ENCODE results near the gene NR2C2AP. TPM values are rescaled to one million over a fixed set of nuclear protein-coding genes. Genes with fewer than 3 reads are reported as not detected.

Gene NR2C2AP
- total and polyA plus RNA-seq, 2 of the 13 experiments (the other 11 are each of a cell fraction or from before 2014, with no cell fraction given), result 12.2 to 26.8 TPM

DNA sequence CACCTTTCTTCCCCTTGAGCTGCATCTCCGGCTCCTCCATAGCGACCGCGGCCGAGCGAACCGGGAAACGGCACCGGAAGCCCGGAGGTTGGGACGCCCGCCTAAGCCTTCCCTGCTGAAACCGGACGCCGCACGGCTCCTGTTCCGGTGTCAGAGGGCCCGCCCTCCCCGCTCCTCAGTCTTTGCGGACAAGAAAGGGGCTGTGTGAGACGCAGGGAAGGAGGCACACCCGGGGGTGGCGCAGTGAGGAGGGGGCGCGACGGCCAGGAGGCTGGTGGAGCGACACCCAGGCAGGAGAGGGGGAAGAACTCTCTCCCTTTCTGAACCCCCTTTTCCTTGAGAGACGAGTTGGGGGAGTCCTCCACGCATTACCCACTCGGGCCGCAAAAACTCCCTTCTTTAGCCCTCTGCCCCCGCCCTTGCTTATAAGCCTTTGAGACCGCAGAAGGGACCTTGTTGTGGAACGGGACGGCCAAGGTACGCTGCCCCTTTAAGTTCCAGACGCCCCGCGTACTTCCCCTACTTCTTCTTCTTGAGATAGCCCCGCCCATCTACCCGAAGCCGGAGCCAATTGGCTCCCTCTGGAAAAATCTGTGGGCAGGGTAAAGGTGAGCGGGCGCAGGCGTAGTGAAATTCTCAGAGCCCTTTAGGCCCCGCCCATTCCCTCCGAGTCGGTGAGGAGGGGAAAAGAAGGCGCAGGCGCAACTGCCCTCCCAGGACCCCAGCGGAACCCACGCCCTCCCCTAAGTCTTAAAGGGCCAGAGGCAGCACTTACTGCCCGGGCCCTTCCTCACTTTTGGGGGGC, 10.9 kb downstream of the NR2C2AP start, which contains the start of the genes BORCS8 and RFXANK (continued):
- TF ChIP-seq, protein P1, sequence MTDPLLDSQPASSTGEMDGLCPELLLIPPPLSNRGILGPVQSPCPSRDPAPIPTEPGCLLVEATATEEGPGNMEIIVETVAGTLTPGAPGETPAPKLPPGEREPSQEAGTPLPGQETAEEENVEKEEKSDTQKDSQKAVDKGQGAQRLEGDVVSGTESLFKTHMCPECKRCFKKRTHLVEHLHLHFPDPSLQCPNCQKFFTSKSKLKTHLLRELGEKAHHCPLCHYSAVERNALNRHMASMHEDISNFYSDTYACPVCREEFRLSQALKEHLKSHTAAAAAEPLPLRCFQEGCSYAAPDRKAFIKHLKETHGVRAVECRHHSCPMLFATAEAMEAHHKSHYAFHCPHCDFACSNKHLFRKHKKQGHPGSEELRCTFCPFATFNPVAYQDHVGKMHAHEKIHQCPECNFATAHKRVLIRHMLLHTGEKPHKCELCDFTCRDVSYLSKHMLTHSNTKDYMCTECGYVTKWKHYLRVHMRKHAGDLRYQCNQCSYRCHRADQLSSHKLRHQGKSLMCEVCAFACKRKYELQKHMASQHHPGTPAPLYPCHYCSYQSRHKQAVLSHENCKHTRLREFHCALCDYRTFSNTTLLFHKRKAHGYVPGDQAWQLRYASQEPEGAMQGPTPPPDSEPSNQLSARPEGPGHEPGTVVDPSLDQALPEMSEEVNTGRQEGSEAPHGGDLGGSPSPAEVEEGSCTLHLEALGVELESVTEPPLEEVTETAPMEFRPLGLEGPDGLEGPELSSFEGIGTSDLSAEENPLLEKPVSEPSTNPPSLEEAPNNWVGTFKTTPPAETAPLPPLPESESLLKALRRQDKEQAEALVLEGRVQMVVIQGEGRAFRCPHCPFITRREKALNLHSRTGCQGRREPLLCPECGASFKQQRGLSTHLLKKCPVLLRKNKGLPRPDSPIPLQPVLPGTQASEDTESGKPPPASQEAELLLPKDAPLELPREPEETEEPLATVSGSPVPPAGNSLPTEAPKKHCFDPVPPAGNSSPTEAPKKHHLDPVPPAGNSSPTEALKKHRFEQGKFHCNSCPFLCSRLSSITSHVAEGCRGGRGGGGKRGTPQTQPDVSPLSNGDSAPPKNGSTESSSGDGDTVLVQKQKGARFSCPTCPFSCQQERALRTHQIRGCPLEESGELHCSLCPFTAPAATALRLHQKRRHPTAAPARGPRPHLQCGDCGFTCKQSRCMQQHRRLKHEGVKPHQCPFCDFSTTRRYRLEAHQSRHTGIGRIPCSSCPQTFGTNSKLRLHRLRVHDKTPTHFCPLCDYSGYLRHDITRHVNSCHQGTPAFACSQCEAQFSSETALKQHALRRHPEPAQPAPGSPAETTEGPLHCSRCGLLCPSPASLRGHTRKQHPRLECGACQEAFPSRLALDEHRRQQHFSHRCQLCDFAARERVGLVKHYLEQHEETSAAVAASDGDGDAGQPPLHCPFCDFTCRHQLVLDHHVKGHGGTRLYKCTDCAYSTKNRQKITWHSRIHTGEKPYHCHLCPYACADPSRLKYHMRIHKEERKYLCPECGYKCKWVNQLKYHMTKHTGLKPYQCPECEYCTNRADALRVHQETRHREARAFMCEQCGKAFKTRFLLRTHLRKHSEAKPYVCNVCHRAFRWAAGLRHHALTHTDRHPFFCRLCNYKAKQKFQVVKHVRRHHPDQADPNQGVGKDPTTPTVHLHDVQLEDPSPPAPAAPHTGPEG (CRISPR knock-in tag; IDR thresholded peaks at IDR 0.05), result peak; percentile 2; the same call in 1 of the 2 replicates
- peak; percentile 77 for TF ChIP-seq MTA1 (CRISPR knock-in tag; IDR thresholded peaks at IDR 0.05; ENCODE audit: borderline replicate concordance)
- TF ChIP-seq, protein P2, sequence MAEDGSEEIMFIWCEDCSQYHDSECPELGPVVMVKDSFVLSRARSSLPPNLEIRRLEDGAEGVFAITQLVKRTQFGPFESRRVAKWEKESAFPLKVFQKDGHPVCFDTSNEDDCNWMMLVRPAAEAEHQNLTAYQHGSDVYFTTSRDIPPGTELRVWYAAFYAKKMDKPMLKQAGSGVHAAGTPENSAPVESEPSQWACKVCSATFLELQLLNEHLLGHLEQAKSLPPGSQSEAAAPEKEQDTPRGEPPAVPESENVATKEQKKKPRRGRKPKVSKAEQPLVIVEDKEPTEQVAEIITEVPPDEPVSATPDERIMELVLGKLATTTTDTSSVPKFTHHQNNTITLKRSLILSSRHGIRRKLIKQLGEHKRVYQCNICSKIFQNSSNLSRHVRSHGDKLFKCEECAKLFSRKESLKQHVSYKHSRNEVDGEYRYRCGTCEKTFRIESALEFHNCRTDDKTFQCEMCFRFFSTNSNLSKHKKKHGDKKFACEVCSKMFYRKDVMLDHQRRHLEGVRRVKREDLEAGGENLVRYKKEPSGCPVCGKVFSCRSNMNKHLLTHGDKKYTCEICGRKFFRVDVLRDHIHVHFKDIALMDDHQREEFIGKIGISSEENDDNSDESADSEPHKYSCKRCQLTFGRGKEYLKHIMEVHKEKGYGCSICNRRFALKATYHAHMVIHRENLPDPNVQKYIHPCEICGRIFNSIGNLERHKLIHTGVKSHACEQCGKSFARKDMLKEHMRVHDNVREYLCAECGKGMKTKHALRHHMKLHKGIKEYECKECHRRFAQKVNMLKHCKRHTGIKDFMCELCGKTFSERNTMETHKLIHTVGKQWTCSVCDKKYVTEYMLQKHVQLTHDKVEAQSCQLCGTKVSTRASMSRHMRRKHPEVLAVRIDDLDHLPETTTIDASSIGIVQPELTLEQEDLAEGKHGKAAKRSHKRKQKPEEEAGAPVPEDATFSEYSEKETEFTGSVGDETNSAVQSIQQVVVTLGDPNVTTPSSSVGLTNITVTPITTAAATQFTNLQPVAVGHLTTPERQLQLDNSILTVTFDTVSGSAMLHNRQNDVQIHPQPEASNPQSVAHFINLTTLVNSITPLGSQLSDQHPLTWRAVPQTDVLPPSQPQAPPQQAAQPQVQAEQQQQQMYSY (CRISPR knock-in tag; IDR thresholded peaks at IDR 0.05), result no peak
- TF ChIP-seq ZNF263 (CRISPR knock-in tag; IDR thresholded peaks at IDR 0.05), result no peak
- TF ChIP-seq PLRG1 (conservative IDR thresholded peaks at IDR 0.05), result no peak
- TF ChIP-seq ZNF770 (CRISPR knock-in tag; IDR thresholded peaks at IDR 0.05), result peak; percentile 51; the same call in 1 of the 2 replicates
- TF ChIP-seq ZNF773 (CRISPR knock-in tag; IDR thresholded peaks at IDR 0.05; ENCODE audit: borderline replicate concordance), result no peak
- TF ChIP-seq HDAC2 (CRISPR knock-in tag; IDR thresholded peaks at IDR 0.05), result peak; percentile 87
- TF ChIP-seq ZNF296 (CRISPR knock-in tag; conservative IDR thresholded peaks at IDR 0.05), result no peak
- no peak; the same call in 1 of the 2 replicates for TF ChIP-seq ZNF232 (CRISPR knock-in tag; IDR thresholded peaks at IDR 0.05; ENCODE audit: borderline replicate concordance)
- no peak for TF ChIP-seq MAFF (IDR thresholded peaks at IDR 0.05; ENCODE audit: low read depth, low read length)
- no peak; the same call in 1 of the 2 replicates for TF ChIP-seq ZNF225 (CRISPR knock-in tag; IDR thresholded peaks at IDR 0.05)
- TF ChIP-seq SIX1 (CRISPR knock-in tag; IDR thresholded peaks at IDR 0.05; ENCODE audit: borderline replicate concordance), result no peak
- peak; percentile 96 for TF ChIP-seq ASH2L (IDR thresholded peaks at IDR 0.05; ENCODE audit: insufficient read length, low read depth, low read length)
- peak; percentile 80 for TF ChIP-seq ZNF274 (CRISPR knock-in tag; IDR thresholded peaks at IDR 0.05)
- no peak for TF ChIP-seq CEBPB (IDR thresholded peaks at IDR 0.05; ENCODE audit: borderline replicate concordance, low read depth, low read length)
- no peak for TF ChIP-seq NR1H2 (CRISPR knock-in tag; IDR thresholded peaks at IDR 0.05; ENCODE audit: borderline replicate concordance, low read depth)
- TF ChIP-seq RORA (CRISPR knock-in tag; IDR thresholded peaks at IDR 0.05), result no peak

Measured in HepG2 (cell line).